ENCODE measurements around the gene KCTD21.
"Not testable (repeated sequence)": the region's sequence is repeated elsewhere in the genome, so short reads cannot be mapped to it uniquely, and the experiment has no call there.

Gene KCTD21

GRCh38 chr11:78175862-78176261, 12.6 kb downstream of the KCTD21 start:
- not testable (repeated sequence) for DNase-seq (ENCODE audit: low spot score)

- DNase-seq (ENCODE audit: low spot score) = no peak
Observed at GRCh38 chr11:78171951-78172350, 16.5 kb downstream of the KCTD21 start.

GRCh38 chr11:78170874-78171549, 17.4 kb downstream of the KCTD21 start:
- DNase-seq (ENCODE audit: low spot score) = no peak

GRCh38 chr11:78170413-78170812, 18.0 kb downstream of the KCTD21 start:
- no peak for DNase-seq (ENCODE audit: low spot score)

GRCh38 chr11:78168539-78169477, 19.6 kb downstream of the KCTD21 start:
- DNase-seq (ENCODE audit: low spot score) = peak; percentile 71

- DNase-seq (ENCODE audit: low spot score) = no peak
Observed at GRCh38 chr11:78166855-78167469, 21.5 kb downstream of the KCTD21 start.

GRCh38 chr11:78164471-78164870, 24.0 kb downstream of the KCTD21 start:
- no peak for DNase-seq (ENCODE audit: low spot score)

GRCh38 chr11:78163828-78164227, 24.6 kb downstream of the KCTD21 start:
- no peak for DNase-seq (ENCODE audit: low spot score)

GRCh38 chr11:78161962-78162371, 26.5 kb downstream of the KCTD21 start:
- DNase-seq (ENCODE audit: low spot score) = no peak

- no peak for DNase-seq (ENCODE audit: low spot score)
Observed at GRCh38 chr11:78161346-78161745, 27.1 kb downstream of the KCTD21 start.

- DNase-seq (ENCODE audit: low spot score) = no peak
Observed at GRCh38 chr11:78160557-78160956, 27.9 kb downstream of the KCTD21 start.

GRCh38 chr11:78158987-78159652, 29.3 kb downstream of the KCTD21 start:
- DNase-seq (ENCODE audit: low spot score) = peak; percentile 35

GRCh38 chr11:78156127-78156844, 32.1 kb downstream of the KCTD21 start:
- no peak for DNase-seq (ENCODE audit: low spot score)

- no peak for DNase-seq (ENCODE audit: low spot score)
Observed at GRCh38 chr11:78151804-78152203, 36.6 kb downstream of the KCTD21 start.

GRCh38 chr11:78150754-78151153, 37.7 kb downstream of the KCTD21 start:
- no peak for DNase-seq (ENCODE audit: low spot score)

GRCh38 chr11:78150346-78150745, 38.1 kb downstream of the KCTD21 start:
- no peak for DNase-seq (ENCODE audit: low spot score)

- peak; percentile 73 for DNase-seq (ENCODE audit: low spot score)
Observed at GRCh38 chr11:78149646-78150045, 38.8 kb downstream of the KCTD21 start.

GRCh38 chr11:78147807-78148206, 40.6 kb downstream of the KCTD21 start:
- DNase-seq (ENCODE audit: low spot score) = no peak

- no peak for DNase-seq (ENCODE audit: low spot score)
Observed at GRCh38 chr11:78145511-78146025, 42.9 kb downstream of the KCTD21 start.

GRCh38 chr11:78140392-78141077, 47.9 kb downstream of the KCTD21 start:
- DNase-seq (ENCODE audit: low spot score) = no peak
